HEK293 (cell line): ENCODE measurements around the gene SRCIN1.

Experiments used
- CTCF ChIA-PET: fragments of 350-600 bp; formaldehyde crosslinking; extraction: SDS; loops from one replicate; lab custom pipeline; 2021; ENCODE audit warnings: antibody characterized with exemption; lab: Yijun Ruan, JAX
- POLR2A ChIA-PET: fragments of 300-600 bp; formaldehyde crosslinking; extraction: SDS; loops from one replicate; lab custom pipeline; 2020; ENCODE audit warnings: antibody characterized with exemption, inconsistent platforms; lab: Yijun Ruan, JAX
- H3K27ac ChIP-seq: fragments of 200-500 bp; sonication (Bioruptor generic); 2 replicates; pipeline ENCODE4 v1.5.1; 2014; ENCODE audit warnings: low read depth, low read length, control low read depth, inconsistent platforms; ENCODE audit errors: extremely low read depth
- H3K36me3 ChIP-seq, 2 experiments: fragments of 200-500 bp in 1 of 2; sonication (Bioruptor generic) in 1 of 2; 1 replicate in 1 of 2; 2 replicates in 1 of 2; pipeline ENCODE4 v1.5.1; 2014 to 2017; ENCODE audit warnings: inconsistent platforms in 2 of 2, low read length in 2 of 2; ENCODE audit not compliant: control insufficient read depth in 2 of 2, insufficient read depth in 1 of 2
- H3K4me1 ChIP-seq: fragments of 200-500 bp; sonication (Bioruptor generic); 2 replicates; pipeline ENCODE4 v1.5.1; 2014; ENCODE audit warnings: mild to moderate bottlenecking, low read length, inconsistent platforms; ENCODE audit not compliant: control insufficient read depth, insufficient read depth
- H3K4me3 ChIP-seq: 2 replicates; pipeline ENCODE4 v1.5.1; 2011; ENCODE audit warnings: low read depth, mild to moderate bottlenecking, control low read depth, low read length, moderate library complexity
- H3K9me3 ChIP-seq: fragments of 200-500 bp; sonication (Bioruptor generic); 2 replicates; pipeline ENCODE4 v1.5.1; 2014; ENCODE audit warnings: low read depth, low read length, inconsistent platforms; ENCODE audit not compliant: control insufficient read depth, insufficient read depth
- EGR2 ChIP-seq: fragments of 450-650 bp; formaldehyde crosslinking; IDR thresholded peaks from 2 replicates; pipeline ENCODE4 v1.5.1; 2016; ENCODE audit warnings: low read depth, missing biosample characterization, missing genetic modification characterization
- IKZF3 ChIP-seq: fragments of 450-650 bp; IDR thresholded peaks from 2 replicates; pipeline ENCODE4 v1.5.0; 2018; ENCODE audit warnings: missing biosample characterization, mild to moderate bottlenecking, missing genetic modification characterization, moderate library complexity
- KLF8 ChIP-seq: fragments of 450-650 bp; formaldehyde crosslinking; IDR thresholded peaks from 2 replicates; pipeline ENCODE4 v1.5.1; 2016; ENCODE audit warnings: missing biosample characterization, missing genetic modification characterization
- MEIS1 ChIP-seq: sonication (generic); formaldehyde crosslinking; IDR thresholded peaks from 2 replicates; pipeline ENCODE4 v1.8.1; 2022; ENCODE audit warnings: missing genetic modification reagents, mild to moderate bottlenecking, borderline replicate concordance
- ZFHX2 ChIP-seq: fragments of 450-650 bp; formaldehyde crosslinking; conservative IDR thresholded peaks from 2 replicates; pipeline ENCODE4 v1.5.1; 2016; ENCODE audit warnings: missing biosample characterization, missing genetic modification characterization
- ZIC2 ChIP-seq: fragments of 450-650 bp; formaldehyde crosslinking; IDR thresholded peaks from 2 replicates; pipeline ENCODE4 v1.5.1; 2016; ENCODE audit warnings: missing biosample characterization, missing genetic modification characterization
- ZNF394 ChIP-seq: fragments of 450-650 bp; formaldehyde crosslinking; IDR thresholded peaks from 2 replicates; pipeline ENCODE4 v1.5.1; 2016; ENCODE audit warnings: missing biosample characterization, missing genetic modification characterization, mild to moderate bottlenecking, moderate library complexity, borderline replicate concordance
- ZNF423 ChIP-seq: fragments of 450-650 bp; formaldehyde crosslinking; IDR thresholded peaks from 2 replicates; pipeline ENCODE4 v1.5.1; 2016; ENCODE audit warnings: missing biosample characterization, missing genetic modification characterization
- ZNF426 ChIP-seq: fragments of 450-650 bp; formaldehyde crosslinking; IDR thresholded peaks from 2 replicates; pipeline ENCODE4 v1.5.1; 2017; ENCODE audit warnings: missing biosample characterization, missing genetic modification characterization, mild to moderate bottlenecking, inconsistent platforms, moderate library complexity
- ZNF501 ChIP-seq: fragments of 450-650 bp; formaldehyde crosslinking; IDR thresholded peaks from 2 replicates; pipeline ENCODE4 v1.5.1; 2016; ENCODE audit warnings: missing biosample characterization, missing genetic modification characterization
- ZNF529 ChIP-seq: fragments of 450-650 bp; formaldehyde crosslinking; IDR thresholded peaks from 2 replicates; pipeline ENCODE4 v1.5.1; 2017; ENCODE audit warnings: missing genetic modification characterization, missing biosample characterization; ENCODE audit not compliant: insufficient replicate concordance
- ZNF664 ChIP-seq: fragments of 450-650 bp; formaldehyde crosslinking; IDR thresholded peaks from 2 replicates; pipeline ENCODE4 v1.5.1; 2016; ENCODE audit warnings: missing biosample characterization, missing genetic modification characterization
- ZNF707 ChIP-seq: fragments of 450-650 bp; formaldehyde crosslinking; IDR thresholded peaks from 2 replicates; pipeline ENCODE4 v1.5.1; 2016; ENCODE audit warnings: missing biosample characterization, missing genetic modification characterization
- TF ChIP-seq, protein P1 (sequence below): fragments of 450-650 bp; formaldehyde crosslinking; IDR thresholded peaks from 2 replicates; pipeline ENCODE4 v1.5.1; 2016; ENCODE audit warnings: missing biosample characterization, missing genetic modification characterization
- TF ChIP-seq, protein P2 (sequence below): fragments of 450-650 bp; IDR thresholded peaks from 2 replicates; pipeline ENCODE4 v1.5.1; 2018; ENCODE audit warnings: missing biosample characterization, mild to moderate bottlenecking, missing genetic modification characterization
- TF ChIP-seq, protein P3 (sequence below): fragments of 450-650 bp; formaldehyde crosslinking; IDR thresholded peaks from 2 replicates; pipeline ENCODE4 v1.5.1; 2016; ENCODE audit warnings: missing biosample characterization, missing genetic modification characterization
- TF ChIP-seq, protein P4 (sequence below): fragments of 450-650 bp; formaldehyde crosslinking; IDR thresholded peaks from 2 replicates; pipeline ENCODE4 v1.5.1; 2016; ENCODE audit warnings: missing biosample characterization, missing genetic modification characterization
- TF ChIP-seq, protein P5 (sequence below): fragments of 450-650 bp; formaldehyde crosslinking; IDR thresholded peaks from 2 replicates; pipeline ENCODE4 v1.5.1; 2016; ENCODE audit warnings: missing biosample characterization, missing genetic modification characterization
- TF ChIP-seq, protein P6 (sequence below): fragments of 450-650 bp; formaldehyde crosslinking; IDR thresholded peaks from 2 replicates; pipeline ENCODE4 v1.5.1; 2017; ENCODE audit warnings: missing biosample characterization, missing genetic modification characterization
- TF ChIP-seq, protein P7 (sequence below): fragments of 450-650 bp; formaldehyde crosslinking; IDR thresholded peaks from 2 replicates; pipeline ENCODE4 v1.5.1; 2017; ENCODE audit warnings: missing biosample characterization, missing genetic modification characterization

Gene SRCIN1

DNA sequence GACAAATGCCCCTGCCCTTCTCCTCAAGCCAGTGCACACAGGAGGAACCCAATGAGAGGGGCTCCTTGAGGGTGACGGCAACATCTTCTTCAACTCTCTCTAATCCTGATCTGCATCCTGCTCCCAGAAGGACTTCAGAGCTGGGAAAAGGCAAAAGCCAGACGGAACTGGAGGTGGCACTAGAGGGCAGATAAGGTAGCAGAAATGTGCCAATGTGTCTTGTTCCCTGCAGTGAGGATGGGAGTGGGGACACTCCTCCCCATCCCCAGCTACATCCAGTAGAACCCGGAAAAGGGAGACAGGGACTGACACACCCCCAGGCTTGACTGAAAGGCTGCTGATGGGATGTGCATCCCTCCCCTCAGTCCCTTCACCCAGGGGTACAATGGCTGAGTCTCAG is 28.5 kb downstream of the SRCIN1 start:
- ChIA-PET POLR2A (interaction anchor here (0.9 kb wide), 1 partner anchor 19 kb away, joined by 3 read pairs; no protein-coding TSS in a partner anchor), CTCF (interaction anchor here (0.6 to 3.6 kb wide), 6 partner anchors 7 to 91 kb away, joined by 3 to 26 read pairs (median 6); no protein-coding TSS in a partner anchor)
- H3K27ac ChIP-seq, result no peak overlapping the region
- H3K9me3 ChIP-seq, result no peaks in the 10 kb centered on the region
- TF ChIP-seq, protein P1, sequence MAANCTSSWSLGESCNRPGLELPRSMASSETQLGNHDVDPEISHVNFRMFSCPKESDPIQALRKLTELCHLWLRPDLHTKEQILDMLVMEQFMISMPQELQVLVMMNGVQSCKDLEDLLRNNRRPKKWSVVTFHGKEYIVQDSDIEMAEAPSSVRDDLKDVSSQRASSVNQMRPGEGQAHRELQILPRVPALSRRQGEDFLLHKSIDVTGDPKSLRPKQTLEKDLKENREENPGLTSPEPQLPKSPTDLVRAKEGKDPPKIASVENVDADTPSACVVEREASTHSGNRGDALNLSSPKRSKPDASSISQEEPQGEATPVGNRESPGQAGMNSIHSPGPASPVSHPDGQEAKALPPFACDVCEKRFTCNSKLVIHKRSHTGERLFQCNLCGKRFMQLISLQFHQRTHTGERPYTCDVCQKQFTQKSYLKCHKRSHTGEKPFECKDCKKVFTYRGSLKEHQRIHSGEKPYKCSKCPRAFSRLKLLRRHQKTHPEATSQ (tag by site-specific recombination), result no peak
- TF ChIP-seq ZNF426 (tag by site-specific recombination), result no peak
- TF ChIP-seq ZNF707 (tag by site-specific recombination), result no peak
- no peak for TF ChIP-seq ZIC2 (tag by site-specific recombination)
- TF ChIP-seq, protein P2, sequence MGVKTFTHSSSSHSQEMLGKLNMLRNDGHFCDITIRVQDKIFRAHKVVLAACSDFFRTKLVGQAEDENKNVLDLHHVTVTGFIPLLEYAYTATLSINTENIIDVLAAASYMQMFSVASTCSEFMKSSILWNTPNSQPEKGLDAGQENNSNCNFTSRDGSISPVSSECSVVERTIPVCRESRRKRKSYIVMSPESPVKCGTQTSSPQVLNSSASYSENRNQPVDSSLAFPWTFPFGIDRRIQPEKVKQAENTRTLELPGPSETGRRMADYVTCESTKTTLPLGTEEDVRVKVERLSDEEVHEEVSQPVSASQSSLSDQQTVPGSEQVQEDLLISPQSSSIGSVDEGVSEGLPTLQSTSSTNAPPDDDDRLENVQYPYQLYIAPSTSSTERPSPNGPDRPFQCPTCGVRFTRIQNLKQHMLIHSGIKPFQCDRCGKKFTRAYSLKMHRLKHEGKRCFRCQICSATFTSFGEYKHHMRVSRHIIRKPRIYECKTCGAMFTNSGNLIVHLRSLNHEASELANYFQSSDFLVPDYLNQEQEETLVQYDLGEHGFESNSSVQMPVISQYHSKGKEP (tag by site-specific recombination), result no peak
- TF ChIP-seq ZNF423, result no peak
- TF ChIP-seq ZNF394, result no peak
- TF ChIP-seq, protein P3, sequence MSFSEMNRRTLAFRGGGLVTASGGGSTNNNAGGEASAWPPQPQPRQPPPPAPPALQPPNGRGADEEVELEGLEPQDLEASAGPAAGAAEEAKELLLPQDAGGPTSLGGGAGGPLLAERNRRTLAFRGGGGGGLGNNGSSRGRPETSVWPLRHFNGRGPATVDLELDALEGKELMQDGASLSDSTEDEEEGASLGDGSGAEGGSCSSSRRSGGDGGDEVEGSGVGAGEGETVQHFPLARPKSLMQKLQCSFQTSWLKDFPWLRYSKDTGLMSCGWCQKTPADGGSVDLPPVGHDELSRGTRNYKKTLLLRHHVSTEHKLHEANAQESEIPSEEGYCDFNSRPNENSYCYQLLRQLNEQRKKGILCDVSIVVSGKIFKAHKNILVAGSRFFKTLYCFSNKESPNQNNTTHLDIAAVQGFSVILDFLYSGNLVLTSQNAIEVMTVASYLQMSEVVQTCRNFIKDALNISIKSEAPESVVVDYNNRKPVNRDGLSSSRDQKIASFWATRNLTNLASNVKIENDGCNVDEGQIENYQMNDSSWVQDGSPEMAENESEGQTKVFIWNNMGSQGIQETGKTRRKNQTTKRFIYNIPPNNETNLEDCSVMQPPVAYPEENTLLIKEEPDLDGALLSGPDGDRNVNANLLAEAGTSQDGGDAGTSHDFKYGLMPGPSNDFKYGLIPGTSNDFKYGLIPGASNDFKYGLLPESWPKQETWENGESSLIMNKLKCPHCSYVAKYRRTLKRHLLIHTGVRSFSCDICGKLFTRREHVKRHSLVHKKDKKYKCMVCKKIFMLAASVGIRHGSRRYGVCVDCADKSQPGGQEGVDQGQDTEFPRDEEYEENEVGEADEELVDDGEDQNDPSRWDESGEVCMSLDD (tag by site-specific recombination), result no peak
- TF ChIP-seq, protein P4, sequence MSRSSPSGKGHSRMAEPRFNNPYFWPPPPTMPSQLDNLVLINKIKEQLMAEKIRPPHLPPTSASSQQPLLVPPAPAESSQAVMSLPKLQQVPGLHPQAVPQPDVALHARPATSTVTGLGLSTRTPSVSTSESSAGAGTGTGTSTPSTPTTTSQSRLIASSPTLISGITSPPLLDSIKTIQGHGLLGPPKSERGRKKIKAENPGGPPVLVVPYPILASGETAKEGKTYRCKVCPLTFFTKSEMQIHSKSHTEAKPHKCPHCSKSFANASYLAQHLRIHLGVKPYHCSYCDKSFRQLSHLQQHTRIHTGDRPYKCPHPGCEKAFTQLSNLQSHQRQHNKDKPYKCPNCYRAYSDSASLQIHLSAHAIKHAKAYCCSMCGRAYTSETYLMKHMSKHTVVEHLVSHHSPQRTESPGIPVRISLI (tag by site-specific recombination), result no peak
- TF ChIP-seq IKZF3 (tag by site-specific recombination), result no peak
- peaks cover 5% of the 10 kb centered on the region; the same call in 1 of the 2 replicates for H3K4me1 ChIP-seq
- no peak overlapping the region for H3K4me3 ChIP-seq
- no peaks in the 10 kb centered on the region for H3K36me3 ChIP-seq

DNA sequence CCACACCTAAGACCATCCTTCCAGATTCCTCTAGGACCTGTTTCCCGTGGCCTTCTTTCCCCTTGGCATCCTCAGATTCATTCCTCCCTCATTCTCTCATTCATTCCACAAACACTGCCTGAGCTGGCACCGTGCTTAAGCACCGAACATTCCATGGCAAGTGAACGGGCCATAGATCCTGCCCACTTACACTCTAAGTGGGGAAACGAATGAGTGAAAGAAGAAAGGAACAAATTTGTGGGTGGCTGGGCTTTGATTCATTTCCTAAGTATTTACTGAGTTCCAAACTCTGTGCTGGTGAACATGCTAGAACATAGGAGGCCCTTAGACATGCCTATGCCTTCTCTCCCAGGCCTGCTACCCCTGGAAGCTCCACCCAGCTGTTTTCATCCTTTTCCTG is 30.0 kb downstream of the SRCIN1 start:
- H3K27ac ChIP-seq, result no peak overlapping the region
- peaks cover 9% of the 10 kb centered on the region; the same call in 1 of the 2 replicates for H3K4me1 ChIP-seq
- no peaks in the 10 kb centered on the region for H3K9me3 ChIP-seq
- POLR2A ChIA-PET, result interaction anchor here (1.1 kb wide), 1 partner anchor 18 kb away, joined by 3 read pairs; no protein-coding TSS in a partner anchor
- CTCF ChIA-PET, result interaction anchor here (0.6 to 3.6 kb wide), 8 partner anchors 9 to 88 kb away, joined by 3 to 26 read pairs (median 5); no protein-coding TSS in a partner anchor
- H3K4me3 ChIP-seq, result no peak overlapping the region
- H3K36me3 ChIP-seq, result no peaks in the 10 kb centered on the region
- no peak for TF ChIP-seq ZFHX2
- TF ChIP-seq, protein P5, sequence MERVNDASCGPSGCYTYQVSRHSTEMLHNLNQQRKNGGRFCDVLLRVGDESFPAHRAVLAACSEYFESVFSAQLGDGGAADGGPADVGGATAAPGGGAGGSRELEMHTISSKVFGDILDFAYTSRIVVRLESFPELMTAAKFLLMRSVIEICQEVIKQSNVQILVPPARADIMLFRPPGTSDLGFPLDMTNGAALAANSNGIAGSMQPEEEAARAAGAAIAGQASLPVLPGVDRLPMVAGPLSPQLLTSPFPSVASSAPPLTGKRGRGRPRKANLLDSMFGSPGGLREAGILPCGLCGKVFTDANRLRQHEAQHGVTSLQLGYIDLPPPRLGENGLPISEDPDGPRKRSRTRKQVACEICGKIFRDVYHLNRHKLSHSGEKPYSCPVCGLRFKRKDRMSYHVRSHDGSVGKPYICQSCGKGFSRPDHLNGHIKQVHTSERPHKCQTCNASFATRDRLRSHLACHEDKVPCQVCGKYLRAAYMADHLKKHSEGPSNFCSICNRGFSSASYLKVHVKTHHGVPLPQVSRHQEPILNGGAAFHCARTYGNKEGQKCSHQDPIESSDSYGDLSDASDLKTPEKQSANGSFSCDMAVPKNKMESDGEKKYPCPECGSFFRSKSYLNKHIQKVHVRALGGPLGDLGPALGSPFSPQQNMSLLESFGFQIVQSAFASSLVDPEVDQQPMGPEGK (tag by site-specific recombination), result no peak
- TF ChIP-seq ZNF664 (tag by site-specific recombination), result no peak
- TF ChIP-seq ZNF501, result no peak
- TF ChIP-seq, protein P6, sequence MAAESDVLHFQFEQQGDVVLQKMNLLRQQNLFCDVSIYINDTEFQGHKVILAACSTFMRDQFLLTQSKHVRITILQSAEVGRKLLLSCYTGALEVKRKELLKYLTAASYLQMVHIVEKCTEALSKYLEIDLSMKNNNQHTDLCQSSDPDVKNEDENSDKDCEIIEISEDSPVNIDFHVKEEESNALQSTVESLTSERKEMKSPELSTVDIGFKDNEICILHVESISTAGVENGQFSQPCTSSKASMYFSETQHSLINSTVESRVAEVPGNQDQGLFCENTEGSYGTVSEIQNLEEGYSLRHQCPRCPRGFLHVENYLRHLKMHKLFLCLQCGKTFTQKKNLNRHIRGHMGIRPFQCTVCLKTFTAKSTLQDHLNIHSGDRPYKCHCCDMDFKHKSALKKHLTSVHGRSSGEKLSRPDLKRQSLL (tag by site-specific recombination), result no peak
- TF ChIP-seq EGR2, result no peak
- TF ChIP-seq ZNF529 (tag by site-specific recombination), result no peak
- TF ChIP-seq, protein P7, sequence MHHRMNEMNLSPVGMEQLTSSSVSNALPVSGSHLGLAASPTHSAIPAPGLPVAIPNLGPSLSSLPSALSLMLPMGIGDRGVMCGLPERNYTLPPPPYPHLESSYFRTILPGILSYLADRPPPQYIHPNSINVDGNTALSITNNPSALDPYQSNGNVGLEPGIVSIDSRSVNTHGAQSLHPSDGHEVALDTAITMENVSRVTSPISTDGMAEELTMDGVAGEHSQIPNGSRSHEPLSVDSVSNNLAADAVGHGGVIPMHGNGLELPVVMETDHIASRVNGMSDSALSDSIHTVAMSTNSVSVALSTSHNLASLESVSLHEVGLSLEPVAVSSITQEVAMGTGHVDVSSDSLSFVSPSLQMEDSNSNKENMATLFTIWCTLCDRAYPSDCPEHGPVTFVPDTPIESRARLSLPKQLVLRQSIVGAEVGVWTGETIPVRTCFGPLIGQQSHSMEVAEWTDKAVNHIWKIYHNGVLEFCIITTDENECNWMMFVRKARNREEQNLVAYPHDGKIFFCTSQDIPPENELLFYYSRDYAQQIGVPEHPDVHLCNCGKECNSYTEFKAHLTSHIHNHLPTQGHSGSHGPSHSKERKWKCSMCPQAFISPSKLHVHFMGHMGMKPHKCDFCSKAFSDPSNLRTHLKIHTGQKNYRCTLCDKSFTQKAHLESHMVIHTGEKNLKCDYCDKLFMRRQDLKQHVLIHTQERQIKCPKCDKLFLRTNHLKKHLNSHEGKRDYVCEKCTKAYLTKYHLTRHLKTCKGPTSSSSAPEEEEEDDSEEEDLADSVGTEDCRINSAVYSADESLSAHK, result no peak
- TF ChIP-seq MEIS1 (CRISPR knock-in tag), result no peak
- TF ChIP-seq, protein P1 (tag by site-specific recombination), result no peak
- no peak for TF ChIP-seq KLF8
